GM19397 (cell line): ENCODE measurements around the gene GRPEL1.

ENCODE experiments used
- ATAC-seq: cut with Tn5 transposase; IDR thresholded peaks from one replicate; pipeline ENCODE4 v1.9.1; 2021; ENCODE audit warnings: mild to moderate bottlenecking, moderate library complexity; ENCODE audit not compliant: unreplicated experiment

GRPEL1 gene

DNA sequence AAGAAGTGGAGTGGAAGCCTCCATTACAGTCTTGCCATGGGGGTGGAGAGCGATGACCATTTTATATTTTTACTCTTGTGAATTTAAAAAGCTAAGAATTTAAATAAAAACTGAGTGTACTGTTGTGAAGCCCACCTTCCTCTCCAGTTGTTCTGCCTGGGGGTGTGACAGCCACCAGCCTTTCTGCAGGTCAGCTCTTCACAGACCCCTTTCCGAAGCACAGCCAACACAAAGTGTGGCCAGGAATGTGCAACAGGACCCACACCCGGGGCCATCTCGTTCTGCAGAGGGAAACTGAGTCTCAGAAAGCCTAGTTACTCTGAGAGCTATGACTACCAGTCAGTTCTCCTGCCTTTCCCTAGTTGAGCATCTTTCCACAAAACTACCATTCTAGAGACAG lies 1.4 kb downstream of the GRPEL1 start:
- no peak for ATAC-seq

DNA sequence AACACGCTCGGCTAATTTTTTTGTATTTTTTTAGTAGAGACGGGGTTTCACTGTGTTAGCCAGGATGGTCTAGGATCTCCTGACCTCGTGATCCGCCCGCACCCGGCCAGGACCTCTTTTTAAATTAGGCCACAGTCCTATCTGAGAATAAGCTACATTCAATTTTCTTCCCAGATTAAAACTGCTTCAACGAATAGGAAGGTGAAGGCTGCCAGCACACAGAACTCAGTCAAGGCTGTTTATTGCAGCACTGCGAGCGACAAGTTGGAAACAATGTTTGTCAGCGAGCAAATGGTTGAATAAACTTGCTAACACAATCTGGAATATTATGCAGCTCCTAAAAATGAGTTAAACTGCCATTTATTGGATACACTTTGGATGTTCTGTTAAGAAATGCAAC lies 1.9 kb downstream of the GRPEL1 start:
- no peak for ATAC-seq

DNA sequence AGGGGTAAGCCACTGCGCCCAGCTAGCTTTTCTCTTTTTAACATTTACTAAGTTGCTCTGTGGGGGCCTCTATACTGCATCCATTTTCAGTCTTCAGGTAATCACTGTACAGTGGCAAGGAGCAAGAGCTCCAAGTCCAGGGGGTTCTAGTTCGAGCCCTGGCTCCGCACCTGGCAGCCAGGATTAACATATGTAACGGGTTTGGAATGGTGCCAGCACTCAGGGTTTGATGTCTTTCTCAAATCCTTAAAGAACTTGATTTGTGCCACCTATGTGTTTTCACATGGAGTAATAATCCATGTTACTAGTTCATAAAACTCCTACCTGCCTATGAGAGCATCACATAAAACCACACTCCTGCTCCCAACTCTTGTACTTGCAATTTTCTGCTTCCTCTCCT lies 4.5 kb downstream of the GRPEL1 start:
- no peak for ATAC-seq

DNA sequence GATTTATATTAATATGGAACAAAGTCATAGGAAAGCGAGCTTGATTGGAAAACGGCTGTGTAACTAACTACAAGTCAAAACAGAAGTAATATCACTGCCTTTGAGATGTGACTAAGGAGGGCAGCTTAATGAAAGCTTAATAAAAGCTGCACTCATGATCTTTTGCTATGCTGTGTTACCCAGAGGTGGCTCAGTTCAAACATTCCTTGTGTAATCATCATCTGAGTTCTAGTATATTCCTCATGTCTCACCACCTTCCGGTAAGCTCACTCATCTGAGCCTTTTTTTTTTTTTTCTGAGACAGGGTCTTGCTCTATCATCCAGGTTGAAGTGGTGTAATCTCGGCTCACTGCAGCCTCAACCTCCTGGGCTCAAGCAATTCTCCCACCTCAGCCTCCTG lies 5.0 kb downstream of the GRPEL1 start:
- ATAC-seq: no peak

DNA sequence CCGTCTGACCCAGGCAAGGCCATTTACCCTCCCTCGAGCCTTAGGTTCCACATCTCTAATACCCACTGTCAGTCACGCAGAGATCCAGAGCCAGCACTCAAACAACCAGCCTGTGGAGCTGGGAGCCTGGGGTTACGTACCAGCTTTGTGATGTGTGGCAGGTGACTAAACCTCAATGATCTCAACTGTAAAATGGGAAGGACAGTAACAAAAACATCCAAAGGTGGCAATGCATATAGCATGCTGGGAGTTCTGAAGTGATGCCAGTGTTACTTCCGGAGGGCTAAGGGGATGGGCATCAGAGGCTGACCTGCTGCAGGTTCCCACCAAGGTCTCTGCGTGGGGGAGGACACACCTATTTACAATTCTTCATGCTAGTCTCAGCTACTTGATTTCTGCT lies 6.0 kb downstream of the GRPEL1 start:
- ATAC-seq: no peak

DNA sequence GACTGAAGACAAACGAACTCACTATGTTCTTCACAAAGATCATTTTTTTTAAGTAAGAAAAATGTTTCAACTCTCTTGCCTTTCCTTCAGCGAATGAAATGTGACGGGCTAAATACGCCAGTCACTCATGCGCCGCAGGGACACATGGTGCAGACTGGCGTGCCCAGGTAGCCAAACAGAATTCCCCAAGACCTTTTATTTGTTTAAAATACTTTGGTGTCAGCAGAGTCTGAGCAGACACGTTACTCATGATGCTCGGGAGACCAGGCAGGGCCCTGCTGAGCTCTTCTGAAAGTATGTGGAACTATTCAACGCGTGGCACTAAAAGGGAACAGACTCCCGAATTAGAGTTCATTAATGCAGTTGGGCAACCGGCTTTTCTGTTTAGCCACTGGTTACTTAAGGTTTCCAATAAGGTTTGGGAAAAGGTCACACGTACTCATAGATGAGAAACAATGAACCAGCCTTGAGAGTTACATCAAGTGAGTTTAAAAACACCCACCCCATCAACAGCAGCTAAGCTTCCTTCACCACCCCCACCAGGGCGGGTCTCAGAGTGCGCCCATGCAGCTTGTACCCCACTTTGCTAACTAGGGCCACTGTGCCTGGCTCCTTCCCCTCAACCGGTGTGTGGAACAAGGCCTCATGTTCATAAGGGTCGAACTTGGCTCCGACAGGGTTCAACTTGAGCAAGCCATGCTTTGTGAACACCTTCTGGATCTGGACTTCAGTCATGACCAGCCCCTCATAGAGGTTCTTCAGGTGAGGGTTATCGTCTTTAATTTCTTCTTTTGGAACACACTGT lies 7.3 kb downstream of the GRPEL1 start:
- no peak for ATAC-seq

DNA sequence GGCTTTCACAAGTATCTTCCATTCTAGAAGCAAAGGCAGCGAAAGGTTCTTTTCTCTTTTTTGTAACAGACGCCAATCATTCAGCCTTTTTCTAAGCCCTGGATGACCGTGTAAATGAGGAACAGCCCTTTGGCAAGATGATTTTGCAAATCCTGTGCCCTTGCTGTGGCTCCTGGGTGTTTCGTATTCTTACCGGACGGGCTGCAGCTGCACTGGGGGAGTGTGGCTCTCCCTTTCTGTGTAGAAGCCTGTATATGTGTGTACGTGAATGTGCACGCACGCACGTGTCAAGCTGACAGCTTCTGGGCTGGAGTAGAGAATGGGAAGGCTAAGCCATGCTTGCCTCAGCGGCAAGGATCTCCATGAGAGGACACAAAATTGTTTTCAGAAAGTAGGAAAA lies 8.2 kb downstream of the GRPEL1 start:
- ATAC-seq: no peak

DNA sequence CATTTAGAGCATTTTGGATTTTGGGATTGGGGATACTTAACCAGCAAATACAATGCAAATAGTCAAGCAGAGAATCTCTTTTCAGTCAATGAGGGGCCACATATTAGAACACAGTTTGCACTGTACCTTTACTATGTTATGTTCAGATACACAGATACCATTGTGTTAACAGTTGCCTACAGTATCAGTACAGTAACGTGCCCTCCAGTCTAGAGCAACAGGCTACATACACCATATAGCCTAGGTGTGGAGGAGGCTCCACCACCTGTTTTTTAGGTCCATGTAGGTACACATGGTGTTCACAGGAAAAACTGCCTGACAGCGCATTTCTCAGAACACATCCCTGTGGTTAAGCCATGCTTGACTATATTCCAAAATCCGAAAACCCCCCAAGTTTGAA lies 9.1 kb downstream of the GRPEL1 start:
- ATAC-seq: no peak

DNA sequence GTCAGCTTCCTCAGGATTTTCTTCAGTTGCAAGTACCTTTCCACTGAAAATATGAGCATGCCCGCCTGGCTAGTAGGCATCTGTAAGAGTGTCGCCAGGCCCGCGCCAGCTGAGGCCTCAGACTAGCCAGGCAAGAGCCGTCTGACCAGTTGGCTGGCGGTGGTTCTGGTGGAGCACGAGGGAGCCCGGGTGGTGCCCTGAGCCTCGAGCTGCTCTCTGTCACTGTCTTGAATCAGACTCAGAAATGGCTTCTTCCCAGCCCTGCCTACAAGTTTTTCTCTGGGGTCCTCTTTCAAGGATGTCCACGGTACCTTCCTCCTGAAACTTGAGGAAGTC lies 11.9 kb downstream of the GRPEL1 start:
- ATAC-seq: no peak

DNA sequence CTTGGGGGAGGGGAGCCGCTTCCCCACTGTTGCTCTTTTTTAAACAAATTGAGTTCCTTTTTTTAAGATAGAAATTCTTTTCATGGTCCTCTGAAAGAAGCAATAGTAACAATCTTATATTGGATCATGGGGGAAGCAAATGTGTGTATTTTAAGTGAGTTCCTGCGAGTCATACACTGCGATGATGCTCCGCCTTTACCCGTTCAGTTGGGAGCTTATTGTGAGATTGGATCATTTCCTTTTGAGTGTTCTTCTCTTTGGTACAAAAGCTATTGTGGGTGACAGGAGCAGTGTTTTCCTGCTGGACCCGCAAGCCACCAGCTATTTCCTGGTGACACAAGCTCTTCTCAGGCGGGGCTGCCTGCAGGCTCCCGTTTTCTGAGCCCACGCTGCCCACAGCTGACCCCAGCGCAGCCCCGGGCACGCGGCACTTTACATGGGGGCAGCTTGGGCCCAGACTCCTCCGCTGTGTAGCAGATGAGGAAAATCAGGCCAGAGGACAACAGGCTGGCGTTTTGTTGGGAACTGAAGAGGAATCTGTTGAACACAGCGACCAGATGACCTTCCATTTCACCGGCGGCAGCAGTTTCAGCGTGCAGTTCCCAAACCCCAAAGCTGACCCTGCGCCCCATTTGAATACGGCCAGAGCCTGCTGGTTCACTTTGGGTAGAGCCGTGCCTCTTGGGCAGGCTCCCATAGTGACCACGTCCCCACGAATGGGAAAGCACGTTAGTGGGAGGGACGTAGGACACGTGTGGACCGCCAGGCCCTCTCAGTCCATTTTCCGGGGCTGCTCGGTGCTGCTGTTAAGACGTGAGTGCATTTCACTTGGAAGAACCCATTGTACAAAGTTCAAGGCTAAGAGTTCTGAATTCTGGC lies 12.5 kb downstream of the GRPEL1 start:
- no peak for ATAC-seq

DNA sequence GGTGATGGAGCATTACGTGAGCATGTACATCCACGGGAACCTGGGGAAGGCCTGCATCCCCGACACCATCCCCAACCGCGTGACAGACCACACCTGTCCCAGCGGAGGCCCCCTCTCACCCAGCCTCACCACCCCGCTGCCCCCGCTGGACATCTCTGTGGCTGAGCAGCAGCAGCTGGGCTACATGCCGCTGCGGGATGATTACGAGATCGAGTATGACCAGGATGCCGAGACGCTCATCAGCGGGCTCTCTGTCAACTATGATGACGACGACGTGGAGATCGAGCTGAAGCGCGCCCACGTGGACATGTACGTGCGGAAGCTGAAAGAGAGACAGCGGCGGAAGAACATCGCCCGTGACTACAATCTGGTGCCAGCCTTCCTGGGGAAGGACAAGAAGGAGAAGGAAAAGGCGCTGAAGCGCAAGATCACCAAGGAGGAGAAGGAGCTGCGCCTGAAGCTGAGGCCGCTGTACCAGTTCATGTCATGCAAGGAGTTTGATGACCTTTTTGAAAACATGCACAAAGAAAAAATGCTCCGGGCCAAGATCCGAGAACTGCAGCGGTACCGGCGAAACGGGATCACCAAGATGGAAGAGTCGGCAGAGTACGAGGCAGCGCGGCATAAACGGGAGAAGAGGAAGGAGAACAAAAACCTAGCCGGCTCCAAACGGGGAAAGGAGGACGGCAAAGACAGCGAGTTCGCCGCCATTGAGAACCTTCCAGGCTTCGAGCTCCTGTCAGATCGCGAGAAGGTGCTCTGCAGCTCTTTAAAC lies 13.6 kb downstream of the GRPEL1 start:
- ATAC-seq: no peak

DNA sequence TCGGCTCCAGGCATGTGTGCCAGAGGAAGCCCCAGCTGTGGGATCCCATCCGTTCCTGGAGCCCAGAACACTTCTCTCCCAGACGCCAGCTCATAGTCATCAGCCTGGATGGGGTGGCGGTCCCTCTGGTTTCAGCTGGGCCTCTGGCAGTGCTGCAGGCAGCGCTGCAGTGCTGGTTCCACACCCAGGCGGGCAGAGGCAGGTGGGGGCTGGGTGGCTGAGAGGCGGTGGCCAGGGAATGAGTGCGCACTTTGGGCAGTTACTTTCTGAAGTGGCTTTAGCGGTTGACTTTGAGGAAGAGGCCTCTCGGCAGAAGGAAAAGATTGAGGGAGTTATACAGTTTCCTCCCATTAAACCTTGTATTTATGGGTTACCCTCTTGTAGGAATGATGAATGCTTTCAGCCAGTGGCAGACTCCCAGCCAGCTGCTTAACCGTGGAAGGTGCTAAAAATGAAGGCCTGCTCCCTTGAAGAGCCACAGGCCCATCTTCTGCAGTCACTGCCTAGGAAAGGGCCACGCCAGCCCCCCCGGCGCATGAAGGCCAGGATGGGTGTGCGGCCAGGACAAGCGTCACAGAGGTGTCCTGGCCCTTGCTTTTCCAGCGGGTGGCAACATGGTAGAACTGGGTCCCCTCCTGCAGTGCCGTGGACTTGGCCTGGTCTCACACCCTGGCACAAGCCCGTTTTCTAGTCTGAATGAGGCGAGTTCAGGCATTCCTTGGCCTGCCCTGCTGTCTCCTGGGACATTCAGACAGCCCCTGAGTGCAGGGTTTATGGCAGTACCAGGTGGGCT lies 14.7 kb downstream of the GRPEL1 start:
- no peak for ATAC-seq

DNA sequence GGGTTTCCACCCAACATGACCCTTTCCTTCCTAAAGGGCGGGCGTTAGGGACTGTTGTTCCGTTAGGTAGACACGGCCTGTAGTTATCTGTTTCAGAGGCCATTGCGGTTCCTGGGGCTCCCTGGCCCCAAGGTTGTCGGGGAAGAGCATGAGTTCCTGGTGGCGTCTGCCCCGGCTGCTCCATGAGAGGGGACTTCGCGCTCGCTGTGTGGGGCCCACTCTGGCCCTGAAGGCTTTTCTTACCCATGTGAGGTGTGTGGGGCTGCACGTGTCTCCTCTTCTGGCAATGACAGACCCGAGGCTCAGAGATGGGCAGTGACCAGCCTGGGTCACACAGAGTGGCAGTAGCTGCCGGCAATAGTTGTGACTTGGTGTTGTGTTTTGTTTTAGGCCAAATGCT lies 15.6 kb downstream of the GRPEL1 start:
- ATAC-seq: no peak

DNA sequence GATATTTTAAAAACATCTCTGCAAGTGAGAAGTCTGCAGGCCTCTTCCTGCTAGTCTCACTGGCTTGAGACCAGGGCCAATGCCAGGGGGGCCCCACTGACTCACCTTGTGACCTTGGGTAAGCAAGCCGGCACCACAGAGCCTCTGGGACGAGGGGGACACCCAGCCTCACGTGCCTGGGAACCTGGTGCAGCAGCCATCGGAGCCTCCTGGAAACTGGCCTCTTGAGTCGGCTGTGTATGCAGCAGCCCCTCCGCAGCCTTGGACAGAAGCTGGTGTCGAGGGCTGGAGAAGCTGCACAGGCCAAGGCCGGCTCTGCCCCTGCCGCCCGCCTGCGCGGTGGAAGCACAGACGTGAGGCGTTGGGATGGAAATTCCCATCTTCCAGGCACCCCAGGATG lies 16.0 kb downstream of the GRPEL1 start:
- ATAC-seq: no peak

DNA sequence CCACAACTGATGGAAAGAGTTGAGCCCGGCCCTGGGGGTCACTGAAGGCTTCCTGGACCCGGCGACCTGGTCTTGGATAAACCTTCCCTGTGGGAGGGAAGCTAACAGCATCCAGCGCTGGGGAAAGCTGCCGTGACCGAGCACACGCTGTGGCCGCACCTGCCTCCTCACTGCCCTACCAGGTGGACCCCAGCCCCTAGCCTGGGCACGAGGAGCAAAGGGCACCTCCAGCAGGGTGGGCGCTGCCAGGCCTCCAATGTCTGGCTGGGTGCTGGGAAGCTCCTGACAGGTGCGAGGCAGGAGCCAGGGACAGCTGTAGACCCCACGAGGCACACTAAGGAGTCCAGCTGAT lies 16.7 kb downstream of the GRPEL1 start:
- ATAC-seq: no peak

DNA sequence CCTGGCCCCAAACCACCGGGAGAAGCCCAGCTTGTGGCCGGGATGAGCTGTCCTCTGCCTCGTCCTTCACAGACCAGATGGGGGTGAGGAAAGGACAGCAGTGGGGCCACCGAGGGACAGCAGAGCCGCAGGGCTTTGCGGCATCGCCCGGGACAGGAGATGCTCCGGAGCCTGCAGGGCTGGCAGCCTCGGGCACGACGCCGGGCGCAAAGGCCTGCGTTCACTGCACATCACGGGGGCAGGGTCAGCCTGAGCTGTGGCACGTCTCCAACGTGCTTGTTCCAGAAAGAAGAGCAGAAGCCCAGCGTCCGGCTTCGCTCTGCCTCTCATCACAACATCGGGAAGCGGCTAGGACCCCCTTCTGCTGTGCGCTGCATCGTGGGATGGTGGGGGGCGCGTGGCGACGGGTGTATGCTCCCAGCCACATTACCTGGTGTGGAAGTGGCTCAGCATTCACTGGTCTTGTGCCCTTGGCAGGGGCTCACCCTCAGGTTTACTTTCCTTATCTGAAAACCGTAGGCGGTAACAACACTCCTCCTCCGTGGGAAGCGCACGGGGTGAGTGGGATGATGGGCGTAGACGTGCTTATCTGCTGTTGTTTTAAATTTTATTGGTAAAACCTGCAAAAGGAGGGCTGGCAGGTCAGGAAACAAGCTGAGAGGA lies 17.3 kb downstream of the GRPEL1 start:
- ATAC-seq: no peak

DNA sequence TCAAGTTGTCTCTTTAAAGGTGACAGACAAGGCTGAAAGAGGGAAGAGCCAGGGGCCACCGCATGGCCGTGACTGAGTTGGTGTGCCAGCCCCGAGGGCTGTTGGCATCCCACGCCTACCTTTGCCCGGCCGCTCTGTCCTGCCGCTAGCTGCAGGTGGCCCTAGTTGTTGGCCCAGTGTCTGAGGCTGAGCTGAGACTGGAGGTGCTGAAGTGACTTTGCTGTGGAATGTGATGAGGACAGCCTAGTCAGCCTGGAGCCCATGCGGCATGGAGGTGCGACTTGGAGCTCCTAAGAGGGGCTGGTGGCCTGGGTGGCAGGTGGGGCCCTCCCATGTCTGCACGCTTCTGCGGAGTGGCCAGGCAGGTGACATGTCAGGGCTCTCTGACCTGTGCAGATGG lies 18.1 kb downstream of the GRPEL1 start:
- ATAC-seq: no peak

DNA sequence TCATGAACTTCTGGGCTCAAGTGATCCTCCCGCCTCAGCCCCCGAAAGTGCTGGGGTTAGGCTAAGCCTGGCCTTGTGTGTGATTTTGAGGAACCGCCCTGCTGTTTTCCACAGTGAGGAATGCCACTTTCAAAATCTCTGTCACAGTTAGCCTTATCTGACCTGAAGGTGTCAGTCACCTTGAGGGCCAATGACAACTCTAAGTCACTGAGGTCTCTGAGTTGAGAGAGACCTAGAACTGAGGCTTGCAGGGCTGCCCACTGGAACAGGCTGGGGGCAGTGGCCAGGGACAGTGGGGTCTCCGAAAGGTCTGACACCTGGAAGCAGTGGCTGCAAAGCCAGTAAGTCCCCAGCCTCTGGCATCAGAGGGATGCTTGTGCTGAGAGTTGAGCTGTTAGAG lies 18.6 kb downstream of the GRPEL1 start:
- ATAC-seq: no peak

DNA sequence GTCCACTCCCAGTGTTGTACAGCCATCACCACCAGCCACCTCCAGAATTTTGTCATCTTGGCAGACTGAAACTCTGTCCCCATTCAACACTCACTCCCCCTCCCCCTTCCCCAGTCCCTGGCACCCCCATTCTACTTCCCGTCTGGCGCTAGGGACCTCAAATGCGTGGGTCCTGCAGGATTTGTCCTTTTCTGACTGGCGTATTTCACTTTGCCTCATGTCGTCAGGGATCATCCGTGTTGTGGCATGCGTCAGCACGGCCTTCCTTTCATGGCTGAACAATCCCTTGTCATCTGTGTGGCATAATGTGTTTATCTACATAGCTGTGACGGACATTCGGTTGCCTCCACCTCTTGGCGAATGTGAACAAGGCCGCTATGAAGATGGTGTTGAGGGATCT lies 19.2 kb downstream of the GRPEL1 start:
- no peak for ATAC-seq

DNA sequence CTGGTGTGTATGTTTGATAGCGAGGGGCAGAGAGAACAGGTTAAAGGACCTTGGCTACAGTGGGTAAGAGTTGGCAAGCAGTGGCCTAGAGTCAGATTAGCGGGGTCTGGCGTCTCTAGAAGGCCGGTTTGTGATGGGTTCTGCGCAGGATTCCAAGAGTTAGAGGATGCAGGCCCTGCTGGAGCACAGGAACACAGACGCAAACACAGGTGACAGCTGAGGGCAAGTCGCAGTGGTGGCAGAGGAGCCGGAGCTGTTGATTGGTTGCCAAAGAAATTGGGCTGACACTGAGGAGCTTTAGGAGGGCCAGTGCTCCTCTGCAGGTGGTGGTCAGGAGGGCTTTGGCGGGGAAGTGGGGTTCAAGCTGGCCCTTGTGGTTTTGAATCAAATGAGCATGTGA lies 20.9 kb downstream of the GRPEL1 start:
- ATAC-seq: no peak
